Measurements from ENCODE around the gene ST8SIA6.
"Not testable (repeated sequence)": the region's sequence is repeated elsewhere in the genome, so short reads cannot be mapped to it uniquely, and the experiment has no call there.

Gene ST8SIA6

GRCh38 chr10:17427201-17427600, 27.2 kb downstream of the ST8SIA6 start:
- DNase-seq: no peak

DNA sequence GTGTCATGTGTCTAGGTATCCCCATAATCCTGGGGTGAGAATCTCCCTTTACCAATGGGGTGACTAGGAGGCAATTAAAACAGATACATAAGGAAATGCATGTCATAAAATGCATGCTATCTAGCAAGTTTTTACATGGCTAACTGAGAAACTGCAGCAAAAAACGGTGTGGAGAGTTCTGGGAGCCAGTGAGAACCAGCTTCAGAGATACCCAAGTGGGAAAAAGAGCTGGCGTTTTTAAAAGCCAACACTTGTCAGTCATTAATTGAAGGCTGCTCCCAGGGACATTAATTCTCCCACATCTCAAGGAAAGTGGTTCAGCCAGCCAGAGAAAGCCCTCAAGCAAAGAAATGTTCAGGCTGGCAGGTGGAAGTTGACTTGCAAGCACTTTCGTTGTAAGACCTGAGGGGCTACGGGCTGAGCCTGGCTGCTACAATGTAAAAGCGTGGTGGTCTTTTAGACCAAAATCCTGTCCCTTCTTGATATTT, 28.1 kb downstream of the ST8SIA6 start:
- no peak for DNase-seq

DNA sequence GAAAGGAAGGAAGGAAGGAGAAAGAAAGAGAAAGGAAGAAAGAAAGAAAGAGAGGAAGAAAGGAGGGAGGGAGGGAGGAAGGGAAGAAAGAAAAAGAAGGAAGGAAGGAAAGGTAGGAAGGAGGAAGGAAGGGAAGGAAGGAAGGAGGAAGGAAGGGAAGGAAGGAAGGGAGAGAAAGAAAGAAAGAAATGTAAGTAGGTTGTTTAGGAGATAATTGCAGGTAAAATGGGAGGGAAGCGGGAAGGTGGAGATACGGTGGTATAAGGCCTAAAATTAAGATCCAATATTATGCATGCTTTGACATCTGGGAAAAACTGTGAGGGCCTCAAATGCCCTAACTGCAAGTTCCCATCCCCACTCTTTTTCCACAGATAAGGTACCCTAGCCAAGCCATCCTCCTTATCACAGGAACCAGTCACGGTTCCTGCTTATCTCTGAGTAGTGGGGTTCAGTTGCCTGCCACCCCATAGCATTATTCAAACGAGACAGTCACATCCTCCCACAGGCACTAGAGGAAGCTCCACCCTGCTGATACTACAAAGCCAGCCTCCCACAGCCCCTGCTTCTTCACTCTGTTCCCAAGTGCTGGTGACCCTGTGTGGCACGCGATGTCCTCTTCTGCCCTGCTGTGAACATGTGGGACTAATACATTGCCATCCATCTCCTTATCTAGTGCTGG, 28.7 kb downstream of the ST8SIA6 start:
- no peak for DNase-seq

DNA sequence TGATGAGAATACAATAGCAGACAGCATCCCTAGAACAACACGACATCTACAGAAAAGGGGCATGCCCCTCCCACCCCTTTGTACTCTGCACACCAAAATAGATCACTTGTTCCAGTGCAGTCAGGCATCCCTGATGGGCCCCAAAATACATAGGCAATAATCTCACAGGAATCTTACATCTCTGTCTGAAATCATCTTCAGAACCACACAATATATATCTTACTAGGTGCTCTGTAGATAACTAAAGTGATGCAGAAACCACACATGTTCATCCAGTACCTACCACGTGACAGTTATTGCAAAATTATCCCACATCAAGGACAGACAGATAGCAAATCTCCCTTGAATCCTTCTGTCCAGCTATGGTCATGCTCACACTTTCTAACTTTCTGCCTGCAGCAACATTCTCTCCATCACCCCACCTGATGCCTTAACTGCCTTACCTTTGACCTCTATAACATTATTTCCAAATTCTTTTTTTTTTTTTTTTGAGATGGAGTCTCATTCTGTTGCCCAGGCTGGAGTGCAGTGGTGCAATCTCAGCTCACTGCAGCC, 30.7 kb downstream of the ST8SIA6 start:
- peak in 1 of 56 donors; percentile 2 for DNase-seq

- no peak for DNase-seq
Measured at GRCh38 chr10:17422931-17423330, 31.5 kb downstream of the ST8SIA6 start.

- DNase-seq: no peak
Measured at GRCh38 chr10:17418249-17418648, 36.1 kb downstream of the ST8SIA6 start.

DNA sequence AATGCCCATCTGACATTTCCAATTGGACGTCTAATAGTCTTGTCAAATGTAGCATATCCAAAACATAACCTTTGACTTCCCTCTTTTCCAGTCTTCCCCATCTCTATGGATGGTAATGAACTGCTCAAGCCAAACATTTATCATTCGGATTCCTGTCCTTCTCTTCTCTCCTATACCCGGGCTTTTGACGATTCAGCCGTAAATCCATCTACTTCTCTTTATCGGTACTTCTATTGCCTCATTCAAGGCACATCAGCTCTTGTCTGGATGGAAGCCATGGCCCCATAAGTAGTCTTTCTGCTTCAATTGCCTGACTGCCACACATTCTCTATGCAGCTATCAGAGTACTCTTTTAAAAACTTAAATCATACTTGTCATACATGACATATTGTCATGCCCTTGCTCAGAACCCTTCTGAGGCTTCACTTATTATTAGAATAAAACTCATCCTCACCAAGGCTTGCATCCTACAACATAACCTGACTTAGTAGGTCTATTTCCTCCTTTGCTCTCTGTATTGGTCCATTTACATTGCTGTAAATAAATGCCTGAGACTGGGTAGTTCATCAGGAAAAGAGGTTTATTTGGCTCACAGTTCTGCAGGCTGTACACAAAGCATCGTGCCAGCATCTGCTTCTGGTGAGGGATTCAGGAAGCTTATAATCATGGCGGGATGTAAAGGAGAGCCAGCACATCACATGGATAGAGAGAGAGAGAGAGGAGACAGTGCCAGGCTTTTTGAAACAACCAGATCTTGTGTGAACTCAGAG, 37.8 kb downstream of the ST8SIA6 start:
- DNase-seq: no peak

DNA sequence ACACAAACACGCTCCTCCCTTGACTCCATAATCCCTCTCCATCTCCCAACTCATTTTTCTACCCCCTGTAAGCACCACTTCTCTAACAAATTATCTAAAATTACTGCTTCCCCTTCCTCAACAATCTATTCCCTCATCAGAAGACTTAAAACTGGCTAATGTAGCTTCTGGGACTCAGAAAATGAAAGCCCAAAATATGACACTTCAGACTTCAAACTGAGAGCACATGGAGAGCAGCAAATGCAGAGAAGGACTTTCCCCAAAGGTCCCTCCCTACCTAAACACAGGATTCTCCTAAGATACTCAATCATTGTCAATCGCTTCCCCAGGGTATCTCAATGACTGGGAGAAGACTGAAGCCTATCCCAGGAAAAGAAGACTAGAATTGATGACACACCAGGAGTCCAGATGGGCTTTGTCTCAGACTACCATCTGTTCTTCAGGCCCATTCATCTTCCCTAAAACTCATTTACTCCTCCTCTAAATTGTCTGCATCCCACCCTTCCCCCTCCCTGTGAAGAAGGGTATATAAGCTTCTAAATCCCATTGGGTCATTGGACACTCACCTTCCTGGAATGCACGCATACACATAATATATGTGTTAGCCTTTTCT, 39.2 kb downstream of the ST8SIA6 start:
- no peak for DNase-seq

DNA sequence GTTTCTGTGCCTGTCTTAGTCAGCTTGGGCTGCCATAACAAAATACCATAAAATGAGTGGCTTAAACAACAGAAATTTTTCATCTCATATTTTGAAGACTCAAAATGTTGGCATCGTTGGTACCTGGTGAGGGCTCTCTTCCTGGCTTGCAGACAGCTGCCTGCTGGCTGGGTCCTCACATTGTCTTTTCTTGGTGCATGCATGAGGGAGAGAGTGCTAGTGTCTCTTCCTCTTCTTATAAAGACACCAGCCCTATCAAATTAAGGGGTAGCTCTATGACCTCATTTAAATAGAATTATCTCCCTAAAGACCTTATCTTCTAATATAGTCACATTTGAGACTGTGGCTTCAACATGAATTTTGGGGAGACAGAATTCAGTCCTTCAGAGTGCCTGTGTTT, 39.9 kb downstream of the ST8SIA6 start:
- DNase-seq: no peak

GRCh38 chr10:17413876-17414275, 40.5 kb downstream of the ST8SIA6 start:
- no peak for DNase-seq

GRCh38 chr10:17412323-17412722, 42.1 kb downstream of the ST8SIA6 start:
- no peak for DNase-seq

DNA sequence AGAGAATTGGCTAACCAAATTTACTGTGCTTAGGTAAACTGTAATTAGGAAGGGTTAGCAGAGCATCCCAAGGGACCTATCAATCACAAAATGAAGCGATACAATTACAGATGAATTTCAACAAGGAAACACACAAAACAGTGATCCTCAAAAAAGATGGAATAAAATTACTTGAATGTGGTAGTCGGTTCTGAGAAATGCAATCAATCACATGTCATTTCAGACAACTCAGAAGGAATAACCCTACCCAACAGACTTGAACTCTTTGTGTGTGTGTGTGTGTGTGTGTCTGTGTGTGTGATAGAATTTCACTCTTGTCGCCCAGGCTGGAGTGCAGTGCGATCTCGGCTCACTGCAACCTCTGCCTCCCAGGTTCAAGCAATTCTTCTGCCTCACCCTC, 43.5 kb downstream of the ST8SIA6 start:
- no peak for DNase-seq

- DNase-seq: no peak
Measured at GRCh38 chr10:17409170-17409733, 45.1 kb downstream of the ST8SIA6 start.

- DNase-seq: no peak
Measured at GRCh38 chr10:17407047-17407446, 47.3 kb downstream of the ST8SIA6 start.

GRCh38 chr10:17406036-17406834, 48.2 kb downstream of the ST8SIA6 start:
- DNase-seq: no peak

DNA sequence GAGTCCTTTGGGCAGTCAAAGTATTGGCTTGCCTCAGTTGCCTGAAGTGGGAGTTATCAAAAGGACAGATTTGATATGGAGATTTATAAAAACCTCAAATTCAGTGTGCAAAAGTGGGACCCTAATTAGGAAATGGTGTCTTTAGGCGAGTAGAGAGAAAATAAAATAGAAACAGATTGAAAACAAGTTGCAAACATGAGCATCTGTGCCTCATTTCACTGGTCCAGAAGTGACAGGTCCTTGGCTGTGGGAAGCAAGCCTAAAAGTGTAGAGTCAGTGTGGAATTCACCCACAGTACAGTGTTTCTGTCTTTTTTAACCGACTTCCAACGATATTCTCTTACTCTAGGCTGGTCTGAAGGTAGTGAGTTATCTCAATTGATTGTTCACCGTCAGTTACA, 51.2 kb downstream of the ST8SIA6 start:
- DNase-seq: no peak

DNA sequence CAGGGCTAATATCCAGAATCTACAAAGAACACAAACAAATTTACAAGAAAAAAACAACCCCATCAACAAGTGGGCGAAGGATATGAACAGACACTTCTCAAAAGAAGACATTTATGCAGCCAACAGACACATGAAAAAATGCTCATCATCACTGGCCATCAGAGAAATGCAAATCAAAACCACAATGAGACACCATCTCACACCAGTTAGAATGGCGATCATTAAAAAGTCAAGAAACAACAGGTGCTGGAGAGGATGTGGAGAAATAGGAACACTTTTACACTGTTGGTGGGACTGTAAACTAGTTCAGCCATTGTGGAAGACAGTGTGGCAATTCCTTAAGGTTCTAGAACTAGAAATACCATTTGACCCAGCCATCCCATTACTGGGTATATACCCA, 52.4 kb downstream of the ST8SIA6 start:
- not testable (repeated sequence) for DNase-seq

DNA sequence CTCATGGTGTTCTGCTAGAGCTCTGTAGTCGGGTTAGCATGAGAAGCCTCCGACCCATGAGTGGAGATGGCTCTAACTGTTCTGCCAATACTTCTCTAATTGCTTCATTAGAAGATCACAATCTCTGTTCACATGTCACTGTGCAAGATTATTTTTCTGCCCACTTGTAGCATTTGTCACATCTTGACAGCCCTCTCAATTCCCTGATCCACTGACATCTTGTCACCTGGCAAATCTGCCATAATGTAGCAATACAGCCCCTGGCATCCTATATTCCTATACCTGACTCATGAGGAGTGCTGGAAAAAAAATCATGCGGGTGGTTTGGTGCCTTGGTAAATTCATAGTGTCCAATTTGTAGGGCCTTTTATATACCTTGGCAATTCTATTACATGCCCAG, 58.4 kb downstream of the ST8SIA6 start:
- no peak for DNase-seq

DNA sequence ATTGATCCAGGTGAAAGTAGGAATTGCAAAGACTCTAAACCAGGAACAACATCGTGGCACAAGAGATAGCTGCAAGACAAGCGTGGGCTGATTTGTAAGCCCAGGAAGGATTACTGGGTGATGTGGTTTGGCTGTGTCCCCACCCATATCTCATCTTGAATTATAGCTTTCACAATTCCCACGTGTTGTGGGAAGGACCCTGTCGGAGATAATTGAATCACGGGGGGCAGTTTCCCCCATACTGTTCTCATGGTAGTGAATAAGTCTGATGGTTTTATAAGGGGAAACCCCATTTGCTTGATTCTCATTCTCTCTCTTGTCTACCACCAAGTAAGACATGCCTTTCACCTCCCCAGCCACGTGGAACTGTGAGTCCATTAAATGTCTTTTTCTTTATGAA, 59.5 kb downstream of the ST8SIA6 start:
- DNase-seq: no peak

- no peak for DNase-seq
Measured at GRCh38 chr10:17387861-17388503, 66.4 kb downstream of the ST8SIA6 start.
